Measurements from ENCODE around the gene CC2D1A. TPM values are rescaled to one million over a fixed set of nuclear protein-coding genes. Genes with fewer than 3 reads are reported as not detected.
"Not testable (repeated sequence)": the region's sequence is repeated elsewhere in the genome, so short reads cannot be mapped to it uniquely, and the experiment has no call there.

The CC2D1A gene
- total RNA-seq, 4 donors from 2014 or later, result 29.3 to 36.4 (median 31.3) TPM

GRCh38 chr19:13917888-13918406 lies 11.9 kb downstream of the CC2D1A start:
- DNase-seq, result no peak
- WGBS, 2 donors, result 78 to 84% methylated on average over 14 of the region's 14 CpGs
- TF ChIP-seq, protein P1, sequence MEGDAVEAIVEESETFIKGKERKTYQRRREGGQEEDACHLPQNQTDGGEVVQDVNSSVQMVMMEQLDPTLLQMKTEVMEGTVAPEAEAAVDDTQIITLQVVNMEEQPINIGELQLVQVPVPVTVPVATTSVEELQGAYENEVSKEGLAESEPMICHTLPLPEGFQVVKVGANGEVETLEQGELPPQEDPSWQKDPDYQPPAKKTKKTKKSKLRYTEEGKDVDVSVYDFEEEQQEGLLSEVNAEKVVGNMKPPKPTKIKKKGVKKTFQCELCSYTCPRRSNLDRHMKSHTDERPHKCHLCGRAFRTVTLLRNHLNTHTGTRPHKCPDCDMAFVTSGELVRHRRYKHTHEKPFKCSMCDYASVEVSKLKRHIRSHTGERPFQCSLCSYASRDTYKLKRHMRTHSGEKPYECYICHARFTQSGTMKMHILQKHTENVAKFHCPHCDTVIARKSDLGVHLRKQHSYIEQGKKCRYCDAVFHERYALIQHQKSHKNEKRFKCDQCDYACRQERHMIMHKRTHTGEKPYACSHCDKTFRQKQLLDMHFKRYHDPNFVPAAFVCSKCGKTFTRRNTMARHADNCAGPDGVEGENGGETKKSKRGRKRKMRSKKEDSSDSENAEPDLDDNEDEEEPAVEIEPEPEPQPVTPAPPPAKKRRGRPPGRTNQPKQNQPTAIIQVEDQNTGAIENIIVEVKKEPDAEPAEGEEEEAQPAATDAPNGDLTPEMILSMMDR (IDR thresholded peaks at IDR 0.05), result no peak
- no peak for TF ChIP-seq POLR2A (IDR thresholded peaks at IDR 0.05)
- intact Hi-C loops (cut with DNase I), result no loop called here
- no peak overlapping the region for H3K4me3 ChIP-seq (replicated peaks in 1 of 3)
- H3K27ac ChIP-seq, result no peak overlapping the region
- H3K9me3 ChIP-seq, result no peaks in the 10 kb centered on the region
- no peaks in the 10 kb centered on the region for H3K27me3 ChIP-seq
- H3K36me3 ChIP-seq, result peaks cover 56 to 66% of the 10 kb centered on the region in 2 donors
- H3K4me1 ChIP-seq, result no peaks in the 10 kb centered on the region

- 95 to 100% methylated on average over 5 to 15 of the region's 34 CpGs for WGBS, 2 donors
- no peaks in the 10 kb centered on the region for H3K27me3 ChIP-seq
- no peak for TF ChIP-seq POLR2A (IDR thresholded peaks at IDR 0.05)
- TF ChIP-seq, protein P1 (IDR thresholded peaks at IDR 0.05), result no peak
- intact Hi-C loops (cut with DNase I), result no loop called here
- no peak overlapping the region for H3K27ac ChIP-seq
- H3K9me3 ChIP-seq, result no peaks in the 10 kb centered on the region
- DNase-seq, result no peak
- no peaks in the 10 kb centered on the region for H3K4me1 ChIP-seq
- H3K36me3 ChIP-seq, result peaks cover 53 to 65% of the 10 kb centered on the region in 2 donors
- no peak overlapping the region for H3K4me3 ChIP-seq (replicated peaks in 1 of 3)
Measured at GRCh38 chr19:13918726-13919411, 12.9 kb downstream of the CC2D1A start.

DNA sequence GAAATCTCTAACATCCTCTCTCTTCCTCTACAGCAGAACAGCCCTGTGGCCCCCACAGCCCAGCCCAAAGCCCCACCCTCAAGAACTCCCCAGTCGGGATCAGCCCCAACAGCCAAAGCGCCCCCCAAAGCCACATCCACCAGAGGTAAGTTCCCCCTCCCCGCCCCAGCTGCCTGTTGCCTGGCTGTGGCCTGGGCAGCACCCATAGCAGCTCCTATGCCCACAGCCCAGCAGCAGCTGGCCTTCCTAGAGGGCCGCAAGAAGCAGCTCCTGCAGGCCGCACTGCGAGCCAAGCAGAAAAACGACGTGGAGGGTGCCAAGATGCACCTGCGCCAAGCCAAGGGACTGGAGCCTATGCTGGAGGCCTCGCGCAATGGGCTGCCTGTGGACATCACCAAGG lies 14.5 kb downstream of the CC2D1A start:
- H3K9me3 ChIP-seq, result no peaks in the 10 kb centered on the region
- H3K4me1 ChIP-seq, result no peaks in the 10 kb centered on the region
- no peak overlapping the region for H3K4me3 ChIP-seq (replicated peaks in 1 of 3)
- no peak overlapping the region for H3K27ac ChIP-seq
- H3K27me3 ChIP-seq, result no peaks in the 10 kb centered on the region
- intact Hi-C loops (cut with DNase I), result no loop called here
- WGBS, 2 donors, result 98 to 100% methylated on average over 3 to 11 of the region's 11 CpGs
- DNase-seq, result no peak
- TF ChIP-seq, protein P1 (IDR thresholded peaks at IDR 0.05), result no peak
- TF ChIP-seq POLR2A (IDR thresholded peaks at IDR 0.05), result no peak
- H3K36me3 ChIP-seq, result peaks cover 44 to 54% of the 10 kb centered on the region in 2 donors

GRCh38 chr19:13920940-13921747 lies 15.1 kb downstream of the CC2D1A start:
- Histone ChIP-seq H3K9me3 (no peaks in the 10 kb centered on the region), H3K27ac (no peak overlapping the region), H3K4me3 (replicated peaks in 1 of 3) (no peak overlapping the region), H3K27me3 (no peaks in the 10 kb centered on the region), H3K36me3 (peaks cover 37 to 55% of the 10 kb centered on the region in 2 donors), H3K4me1 (no peaks in the 10 kb centered on the region)
- 78 to 100% methylated on average over 1 to 2 of the region's 2 CpGs for WGBS, 2 donors
- DNase-seq, result no peak
- TF ChIP-seq POLR2A (IDR thresholded peaks at IDR 0.05), result no peak
- TF ChIP-seq, protein P1 (IDR thresholded peaks at IDR 0.05), result no peak
- intact Hi-C loops (cut with DNase I), result no loop called here

DNA sequence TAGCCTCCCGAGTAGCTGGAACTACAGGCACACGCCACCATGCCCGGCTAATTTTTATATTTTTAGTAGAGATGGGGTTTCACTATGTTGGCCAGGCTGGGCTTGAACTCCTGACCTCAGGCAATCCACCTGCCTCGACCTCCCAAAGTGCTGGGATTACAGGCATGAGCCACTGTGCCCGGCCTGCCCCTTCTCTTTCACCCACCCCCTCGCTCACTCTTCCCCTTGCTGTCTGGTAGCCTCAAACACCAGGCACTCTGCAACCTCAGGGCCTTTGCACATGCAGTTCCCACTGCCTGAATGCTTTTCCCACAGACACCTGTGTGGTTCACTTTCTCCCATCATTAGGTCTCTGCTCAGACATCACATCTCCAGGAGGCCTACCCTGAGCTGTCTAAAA lies 16.1 kb downstream of the CC2D1A start:
- H3K9me3 ChIP-seq; DNase-seq; H3K27me3 ChIP-seq; H3K27ac ChIP-seq; H3K4me3 ChIP-seq (replicated peaks in 1 of 3); H3K4me1 ChIP-seq; intact Hi-C loops (cut with DNase I): not testable (repeated sequence)
- peaks cover 36 to 60% of the 10 kb centered on the region in 2 donors for H3K36me3 ChIP-seq
- WGBS, 2 donors, result 96 to 99% methylated on average over 6 of the region's 6 CpGs
